Activated CD4-positive, alpha-beta memory T cell treated with anti-CD3 and anti-CD28 coated beads, Interleukin-2, amount 10 ng/mL, durations not matched to agents 7 days and 5 days (primary cell): Measurements from ENCODE around the gene KAT6B. TPM values are rescaled to one million over a fixed set of nuclear protein-coding genes. Genes with fewer than 3 reads are reported as not detected.
A peak's percentile ranks its signal among the peaks of the same experiment; 100 is the strongest.

Experiments
- CTCF ChIA-PET: fragments of 350-600 bp; sonication (Branson Sonifier 250); formaldehyde crosslinking; loops from one replicate; lab custom pipeline; 2021; ENCODE audit warnings: antibody characterized with exemption, inconsistent platforms; lab: Charles Lee
- POLR2A ChIA-PET: fragments of 350-600 bp; sonication (Branson Sonifier 250); formaldehyde crosslinking; loops from one replicate; lab custom pipeline; 2021; ENCODE audit warnings: antibody characterized with exemption; lab: Charles Lee
- DNase-seq: peaks from one replicate; pipeline ENCODE4 v3.0.0-alpha.2; 2020
- H3K27ac Mint-ChIP-seq: one replicate; pipeline ENCODE4 v1.8.0; 2021; ENCODE audit warnings: mild to moderate bottlenecking, mixed read lengths
- H3K27me3 Mint-ChIP-seq: one replicate; pipeline ENCODE4 v1.8.0; 2021; ENCODE audit warnings: mixed read lengths
- H3K36me3 Mint-ChIP-seq: one replicate; pipeline ENCODE4 v1.8.0; 2021; ENCODE audit warnings: low read depth, mixed read lengths
- H3K4me1 Mint-ChIP-seq: one replicate; pipeline ENCODE4 v1.8.0; 2021; ENCODE audit warnings: mixed read lengths
- H3K4me3 Mint-ChIP-seq: one replicate; pipeline ENCODE4 v1.8.0; 2021; ENCODE audit warnings: mild to moderate bottlenecking, mixed read lengths
- H3K9me3 Mint-ChIP-seq: one replicate; pipeline ENCODE4 v1.8.0; 2021; ENCODE audit warnings: mixed read lengths
- total RNA-seq, 2 experiments: library from RNA; stranded (reverse); gene quantifications; one replicate each; pipeline ENCODE4 v1.2.3, GENCODE V29; 2021

The KAT6B gene
- total RNA-seq, 2 experiments from 2014 or later = 20.2 to 21.8 TPM

DNA sequence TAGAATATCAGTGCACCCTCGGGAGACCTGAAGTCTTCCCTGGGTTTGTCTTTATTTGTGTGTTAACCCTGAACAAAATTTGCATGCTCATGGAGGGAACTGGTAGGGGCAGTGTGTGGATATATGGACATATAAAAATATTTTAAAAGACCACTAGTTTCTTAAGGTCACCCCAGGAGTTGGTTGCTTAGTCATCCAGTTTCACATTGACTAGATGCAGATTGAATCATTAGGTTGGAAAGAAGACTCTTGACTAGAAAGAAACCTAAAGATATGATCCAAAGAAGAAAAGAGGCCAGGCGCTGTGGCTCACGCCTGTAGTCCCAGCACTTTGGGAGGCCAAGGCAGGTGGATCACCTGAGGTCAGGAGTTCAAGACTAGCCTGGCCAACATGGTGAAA lies 137.1 kb downstream of the KAT6B start:
- POLR2A ChIA-PET = no interaction called here
- Mint-ChIP-seq H3K27me3 (no peaks in the 10 kb centered on the region), H3K4me3 (no peak overlapping the region), H3K9me3 (no peaks in the 10 kb centered on the region), H3K36me3 (peaks cover 7% of the 10 kb centered on the region), H3K27ac (no peak overlapping the region), H3K4me1 (peaks cover 24% of the 10 kb centered on the region)
- CTCF ChIA-PET = no interaction called here
- DNase-seq = no peak

DNA sequence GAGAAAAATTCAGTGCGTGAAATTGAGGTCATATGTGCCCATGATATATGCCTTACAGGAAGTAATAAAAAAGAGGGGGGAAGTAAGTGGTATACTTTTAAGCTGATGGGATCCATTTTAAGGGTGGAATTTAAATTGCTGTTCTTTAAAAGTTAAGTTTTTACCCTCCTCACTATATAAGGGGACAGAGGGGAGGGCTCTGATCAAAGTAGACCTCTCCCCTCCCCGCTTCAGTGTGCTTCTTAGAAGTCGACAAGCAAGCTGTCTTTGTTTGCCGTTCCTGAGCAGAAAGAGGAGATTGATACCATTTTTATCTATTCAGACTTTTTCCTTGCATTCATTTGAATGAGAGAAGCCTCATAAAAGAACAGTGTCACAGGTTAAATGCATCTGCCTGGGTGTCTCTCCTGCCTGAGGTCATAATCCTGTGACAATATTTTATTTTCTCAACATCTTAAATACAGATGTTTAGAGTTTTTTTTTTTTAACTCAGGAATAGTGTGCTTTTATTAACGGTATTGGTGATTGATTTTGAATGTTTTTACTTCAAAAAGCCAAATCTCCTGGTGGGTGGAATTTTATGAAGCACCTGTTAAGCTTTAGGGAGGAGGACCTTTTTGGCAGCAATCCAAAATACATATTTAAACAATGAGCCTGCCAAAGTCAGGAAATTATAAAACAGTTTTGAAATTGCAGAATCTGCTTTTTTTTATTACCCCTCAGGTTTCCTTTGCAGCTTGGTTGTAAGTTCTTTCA lies 141.7 kb downstream of the KAT6B start:
- no peaks in the 10 kb centered on the region for H3K27me3 Mint-ChIP-seq
- no peaks in the 10 kb centered on the region for H3K9me3 Mint-ChIP-seq
- ChIA-PET POLR2A (interaction anchor here (1.2 kb wide), 1 partner anchor 10 kb away, joined by 4 read pairs; no protein-coding TSS in a partner anchor), CTCF (no interaction called here)
- H3K27ac Mint-ChIP-seq = no peak overlapping the region
- DNase-seq = no peak
- peaks cover 27% of the 10 kb centered on the region for H3K4me1 Mint-ChIP-seq
- peaks cover 7% of the 10 kb centered on the region for H3K36me3 Mint-ChIP-seq
- no peak overlapping the region for H3K4me3 Mint-ChIP-seq

DNA sequence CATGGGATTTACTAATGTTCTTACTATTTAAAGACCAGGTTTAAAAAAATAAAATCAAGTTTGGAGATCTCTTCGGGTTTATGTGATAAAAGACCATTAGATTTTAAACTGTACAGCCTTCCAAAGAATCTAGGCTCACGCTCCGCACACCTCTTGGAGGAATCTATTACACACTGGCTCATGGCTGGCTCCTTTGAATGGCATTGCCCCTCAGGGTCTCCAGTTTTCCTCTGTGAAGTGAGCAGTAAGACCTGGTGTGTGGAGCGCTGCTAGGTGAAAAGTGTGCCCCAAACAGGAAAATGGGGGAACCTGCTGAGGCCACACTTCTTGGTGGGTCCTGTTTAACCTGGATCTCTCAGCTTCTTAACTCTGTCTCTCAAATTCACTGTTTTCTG lies 142.3 kb downstream of the KAT6B start:
- H3K36me3 Mint-ChIP-seq = peaks cover 9% of the 10 kb centered on the region
- H3K4me3 Mint-ChIP-seq = no peak overlapping the region
- H3K27ac Mint-ChIP-seq = no peak overlapping the region
- no peaks in the 10 kb centered on the region for H3K27me3 Mint-ChIP-seq
- H3K9me3 Mint-ChIP-seq = no peaks in the 10 kb centered on the region
- DNase-seq = no peak
- H3K4me1 Mint-ChIP-seq = peaks cover 22% of the 10 kb centered on the region
- POLR2A ChIA-PET = no interaction called here
- CTCF ChIA-PET = no interaction called here

- ChIA-PET POLR2A (no interaction called here), CTCF (no interaction called here)
- Mint-ChIP-seq H3K36me3 (peaks cover 9% of the 10 kb centered on the region), H3K4me1 (peaks cover 20% of the 10 kb centered on the region), H3K27me3 (no peaks in the 10 kb centered on the region), H3K4me3 (no peak overlapping the region), H3K27ac (no peak overlapping the region), H3K9me3 (no peaks in the 10 kb centered on the region)
- DNase-seq = no peak
These were observed 142.7 kb downstream of the KAT6B start for GRCh38 chr10:74969093-74969492.

- Mint-ChIP-seq H3K36me3 (peaks cover 9% of the 10 kb centered on the region), H3K27me3 (no peaks in the 10 kb centered on the region), H3K27ac (no peak overlapping the region), H3K4me3 (no peak overlapping the region), H3K9me3 (no peaks in the 10 kb centered on the region), H3K4me1 (peaks cover 17% of the 10 kb centered on the region)
- ChIA-PET POLR2A (no interaction called here), CTCF (interaction anchor here (0.6 kb wide), 1 partner anchor 84 kb away, joined by 3 read pairs; no protein-coding TSS in a partner anchor)
- no peak for DNase-seq
These were observed 143.1 kb downstream of the KAT6B start for GRCh38 chr10:74969530-74969929.

GRCh38 chr10:74973741-74974392 lies 147.5 kb downstream of the KAT6B start:
- ChIA-PET POLR2A (interaction anchor here (1.2 kb wide), 1 partner anchor 14 kb away, joined by 3 read pairs; no protein-coding TSS in a partner anchor), CTCF (interaction anchor here (1.5 to 1.7 kb wide), 2 partner anchors 19 to 21 kb away, joined by 3 to 4 read pairs; no protein-coding TSS in a partner anchor)
- Mint-ChIP-seq H3K4me1 (peaks cover 30% of the 10 kb centered on the region), H3K36me3 (peaks cover 23% of the 10 kb centered on the region), H3K9me3 (no peaks in the 10 kb centered on the region), H3K4me3 (no peak overlapping the region), H3K27ac (no peak overlapping the region), H3K27me3 (no peaks in the 10 kb centered on the region)
- DNase-seq = no peak

- Mint-ChIP-seq H3K36me3 (peaks cover 26% of the 10 kb centered on the region), H3K4me1 (peaks cover 31% of the 10 kb centered on the region), H3K27me3 (no peaks in the 10 kb centered on the region), H3K27ac (no peak overlapping the region), H3K9me3 (no peaks in the 10 kb centered on the region), H3K4me3 (no peak overlapping the region)
- no peak for DNase-seq
- CTCF ChIA-PET = no interaction called here
- POLR2A ChIA-PET = interaction anchor here (1.2 to 2.3 kb wide), 2 partner anchors 15 to 150 kb away, joined by 3 to 6 read pairs; no protein-coding TSS in a partner anchor
These were observed 149.4 kb downstream of the KAT6B start for GRCh38 chr10:74975758-74976157.

- Mint-ChIP-seq H3K36me3 (peaks cover 30% of the 10 kb centered on the region), H3K4me3 (no peak overlapping the region), H3K27ac (no peak overlapping the region), H3K4me1 (peaks cover 31% of the 10 kb centered on the region), H3K9me3 (no peaks in the 10 kb centered on the region), H3K27me3 (no peaks in the 10 kb centered on the region)
- POLR2A ChIA-PET = interaction anchor here (1.2 to 2.3 kb wide), 2 partner anchors 14 to 151 kb away, joined by 3 to 6 read pairs; no protein-coding TSS in a partner anchor
- CTCF ChIA-PET = no interaction called here
- DNase-seq = no peak
These were observed 150.2 kb downstream of the KAT6B start for GRCh38 chr10:74976565-74976964.

DNA sequence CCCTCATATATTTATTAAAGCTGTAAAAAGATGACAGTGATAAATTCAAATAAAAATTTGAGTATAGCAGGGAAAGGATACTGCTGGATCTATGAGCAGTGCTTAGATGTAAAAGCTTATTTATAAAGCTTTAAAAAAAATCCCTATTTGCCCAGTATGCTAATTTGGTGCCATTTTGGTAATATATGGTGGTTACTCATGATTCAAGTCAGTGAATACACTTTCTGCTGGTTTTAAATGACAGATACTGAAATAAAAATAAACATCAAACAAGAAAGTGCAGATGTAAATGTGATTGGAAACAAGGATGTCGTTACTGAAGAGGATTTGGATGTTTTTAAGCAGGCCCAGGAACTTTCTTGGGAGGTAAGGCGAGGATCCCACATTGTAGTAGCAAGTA lies 150.7 kb downstream of the KAT6B start:
- no peak for DNase-seq
- Mint-ChIP-seq H3K9me3 (no peaks in the 10 kb centered on the region), H3K4me3 (no peak overlapping the region), H3K4me1 (peaks cover 32% of the 10 kb centered on the region), H3K36me3 (peaks cover 31% of the 10 kb centered on the region), H3K27ac (no peak overlapping the region), H3K27me3 (no peaks in the 10 kb centered on the region)
- POLR2A ChIA-PET = interaction anchor here (1.0 to 2.3 kb wide), 5 partner anchors 9 to 151 kb away, joined by 3 to 6 read pairs (median 4); no protein-coding TSS in a partner anchor
- CTCF ChIA-PET = no interaction called here

- peaks cover 33% of the 10 kb centered on the region for H3K36me3 Mint-ChIP-seq
- H3K27me3 Mint-ChIP-seq = no peaks in the 10 kb centered on the region
- ChIA-PET CTCF (interaction anchor here (1.1 kb wide), 1 partner anchor 13 kb away, joined by 3 read pairs; no protein-coding TSS in a partner anchor), POLR2A (interaction anchor here (0.6 to 2.3 kb wide), 7 partner anchors 10 to 80 kb away, joined by 3 to 6 read pairs (median 4); no protein-coding TSS in a partner anchor)
- H3K27ac Mint-ChIP-seq = peak overlapping the region; percentile 38
- DNase-seq = peak; percentile 66
- peaks cover 36% of the 10 kb centered on the region for H3K4me1 Mint-ChIP-seq
- H3K9me3 Mint-ChIP-seq = no peaks in the 10 kb centered on the region
- peak overlapping the region; percentile 4 for H3K4me3 Mint-ChIP-seq
These were observed 151.8 kb downstream of the KAT6B start for GRCh38 chr10:74977913-74978847.

GRCh38 chr10:74981831-74982633 lies 155.6 kb downstream of the KAT6B start:
- H3K4me3 Mint-ChIP-seq = no peak overlapping the region
- H3K4me1 Mint-ChIP-seq = peaks cover 23% of the 10 kb centered on the region
- peaks cover 13% of the 10 kb centered on the region for H3K36me3 Mint-ChIP-seq
- no peaks in the 10 kb centered on the region for H3K9me3 Mint-ChIP-seq
- no peak for DNase-seq
- H3K27ac Mint-ChIP-seq = no peak overlapping the region
- ChIA-PET CTCF (no interaction called here), POLR2A (interaction anchor here (0.6 to 1.2 kb wide), 2 partner anchors 9 to 655 kb away, joined by 3 read pairs; no protein-coding TSS in a partner anchor)
- no peaks in the 10 kb centered on the region for H3K27me3 Mint-ChIP-seq

GRCh38 chr10:74982634-74982982 lies 156.2 kb downstream of the KAT6B start:
- H3K4me3 Mint-ChIP-seq = no peak overlapping the region
- POLR2A ChIA-PET = interaction anchor here (1.2 kb wide), 1 partner anchor 8 kb away, joined by 3 read pairs; no protein-coding TSS in a partner anchor
- H3K9me3 Mint-ChIP-seq = no peaks in the 10 kb centered on the region
- no peaks in the 10 kb centered on the region for H3K27me3 Mint-ChIP-seq
- CTCF ChIA-PET = no interaction called here
- H3K27ac Mint-ChIP-seq = no peak overlapping the region
- H3K4me1 Mint-ChIP-seq = peaks cover 20% of the 10 kb centered on the region
- no peak for DNase-seq
- peaks cover 10% of the 10 kb centered on the region for H3K36me3 Mint-ChIP-seq
